HG02885 (cell line): Measurements from ENCODE around the gene PPIL1.

Experiments
- ATAC-seq: cut with Tn5 transposase; IDR thresholded peaks from one replicate; pipeline ENCODE4 v1.9.1; 2021; ENCODE audit warnings: mild to moderate bottlenecking; ENCODE audit not compliant: unreplicated experiment, poor library complexity

The PPIL1 gene

DNA sequence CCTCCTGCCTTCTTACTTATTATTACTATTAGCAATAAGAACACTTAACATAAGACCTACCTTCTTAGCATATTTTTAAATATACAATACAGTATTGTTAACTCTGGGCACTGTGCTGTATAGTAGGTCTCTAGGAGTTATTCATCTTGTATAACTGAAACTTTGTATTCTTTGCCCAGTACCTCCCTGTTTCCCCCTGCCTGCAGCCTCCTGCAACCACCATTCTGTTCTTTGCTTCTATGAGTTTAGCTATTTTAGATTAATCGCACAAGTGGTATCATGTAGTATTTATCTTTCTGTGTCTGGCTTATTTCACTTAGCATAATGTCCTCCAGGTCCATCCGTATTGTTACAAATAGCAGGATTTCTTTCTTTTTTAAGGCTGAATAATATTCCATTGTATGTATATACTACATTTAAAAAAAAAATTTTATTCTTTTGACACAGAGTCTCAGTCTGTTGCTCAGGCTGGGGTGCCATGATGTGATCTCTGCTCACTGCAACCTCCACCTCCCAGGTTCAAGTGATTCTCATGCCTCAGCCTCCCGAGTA lies 15.6 kb upstream of the PPIL1 start:
- no peak for ATAC-seq

DNA sequence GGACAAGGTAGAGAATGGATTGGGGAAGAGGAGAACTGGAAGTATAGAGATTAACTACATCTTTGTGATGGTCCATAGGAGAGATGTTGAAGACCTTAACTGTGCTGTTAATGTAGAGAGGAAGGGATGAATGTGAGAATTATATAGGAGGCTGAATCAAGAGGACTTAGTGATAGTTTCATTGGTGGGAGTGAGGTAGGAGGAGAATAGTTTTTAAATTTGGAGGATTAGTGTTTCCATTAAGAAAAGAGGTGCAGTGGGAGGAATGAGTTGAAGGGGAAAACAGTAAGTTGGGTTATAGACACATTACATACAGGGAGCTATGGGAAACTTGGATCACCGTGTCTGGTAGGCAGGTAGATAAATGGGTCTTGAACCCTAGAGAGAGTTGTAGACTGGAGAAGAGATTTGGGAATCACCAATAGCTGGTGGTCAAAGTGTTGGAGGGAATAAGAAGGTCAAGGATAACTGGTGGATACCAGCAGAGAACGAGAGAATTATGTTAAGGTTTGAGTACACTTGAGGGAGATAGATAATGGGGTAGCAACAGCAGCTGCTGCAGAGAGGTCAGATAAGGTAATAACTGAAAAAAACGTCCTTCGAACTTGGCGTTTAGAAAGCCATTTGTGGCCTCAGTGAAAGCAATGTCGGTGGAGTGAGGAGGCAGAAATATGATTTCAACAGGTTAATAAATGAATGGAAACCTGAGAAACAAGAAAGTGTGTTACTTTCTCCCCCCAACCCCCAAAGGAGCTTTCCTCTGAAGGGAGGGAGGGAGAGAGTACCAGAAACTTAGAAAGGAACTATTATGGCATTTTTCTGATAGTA lies 14.3 kb upstream of the PPIL1 start:
- no peak for ATAC-seq

DNA sequence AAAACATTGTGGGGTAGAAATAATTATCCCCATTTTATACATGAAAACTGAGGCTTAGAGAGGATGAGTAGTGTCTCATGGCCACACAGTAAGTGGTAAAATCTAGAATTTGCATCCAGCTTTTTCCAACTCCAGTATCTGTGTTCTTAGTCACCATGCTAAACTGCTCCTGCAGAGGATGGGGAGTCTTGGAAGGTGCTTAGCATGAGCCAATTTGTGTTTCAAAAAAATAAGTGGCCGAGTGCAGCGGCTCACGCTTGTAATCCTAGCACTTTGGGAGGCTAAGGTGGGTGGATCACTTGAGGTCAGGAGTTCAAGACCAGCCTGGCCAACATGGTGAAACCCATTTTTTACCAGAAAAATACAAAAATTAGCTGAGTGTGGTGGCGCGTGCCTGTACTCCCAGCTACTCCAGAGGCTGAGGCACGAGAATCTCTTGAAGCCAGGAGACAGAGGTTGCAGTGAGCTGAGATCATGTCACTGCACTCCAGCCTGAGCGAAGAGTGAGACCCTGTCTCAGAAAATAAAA lies 13.6 kb upstream of the PPIL1 start:
- no peak for ATAC-seq

DNA sequence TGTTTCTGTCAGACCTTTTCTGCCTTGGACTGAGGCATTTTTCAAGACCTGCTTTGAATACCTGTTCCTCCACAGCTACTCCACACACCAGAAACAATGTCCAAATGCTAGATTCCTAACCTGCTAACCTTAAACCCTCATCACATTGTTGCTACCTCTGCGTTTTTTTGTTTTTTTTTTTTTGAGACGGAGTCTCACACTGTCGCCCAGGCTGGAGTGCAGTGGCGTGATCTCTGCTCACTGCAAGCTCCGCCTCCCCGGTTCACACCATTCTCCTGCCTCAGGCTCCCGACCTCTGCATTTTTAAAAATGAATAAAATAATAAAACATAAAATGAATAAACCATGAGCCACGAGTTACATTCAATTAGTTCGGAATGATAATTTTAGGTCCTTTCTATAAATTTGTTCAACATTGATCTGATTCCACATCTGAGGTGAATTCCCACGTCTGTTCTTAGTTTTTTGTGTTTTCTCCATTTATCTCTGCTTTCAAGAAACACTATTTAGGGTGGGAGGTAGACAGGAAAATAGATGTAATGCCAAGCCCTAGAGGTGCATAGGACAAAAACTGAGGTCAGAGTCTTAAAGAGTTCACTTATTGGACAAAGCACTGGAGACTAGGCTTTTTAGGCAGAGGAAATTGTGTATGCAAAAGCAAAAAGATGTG lies 12.5 kb upstream of the PPIL1 start:
- no peak for ATAC-seq

DNA sequence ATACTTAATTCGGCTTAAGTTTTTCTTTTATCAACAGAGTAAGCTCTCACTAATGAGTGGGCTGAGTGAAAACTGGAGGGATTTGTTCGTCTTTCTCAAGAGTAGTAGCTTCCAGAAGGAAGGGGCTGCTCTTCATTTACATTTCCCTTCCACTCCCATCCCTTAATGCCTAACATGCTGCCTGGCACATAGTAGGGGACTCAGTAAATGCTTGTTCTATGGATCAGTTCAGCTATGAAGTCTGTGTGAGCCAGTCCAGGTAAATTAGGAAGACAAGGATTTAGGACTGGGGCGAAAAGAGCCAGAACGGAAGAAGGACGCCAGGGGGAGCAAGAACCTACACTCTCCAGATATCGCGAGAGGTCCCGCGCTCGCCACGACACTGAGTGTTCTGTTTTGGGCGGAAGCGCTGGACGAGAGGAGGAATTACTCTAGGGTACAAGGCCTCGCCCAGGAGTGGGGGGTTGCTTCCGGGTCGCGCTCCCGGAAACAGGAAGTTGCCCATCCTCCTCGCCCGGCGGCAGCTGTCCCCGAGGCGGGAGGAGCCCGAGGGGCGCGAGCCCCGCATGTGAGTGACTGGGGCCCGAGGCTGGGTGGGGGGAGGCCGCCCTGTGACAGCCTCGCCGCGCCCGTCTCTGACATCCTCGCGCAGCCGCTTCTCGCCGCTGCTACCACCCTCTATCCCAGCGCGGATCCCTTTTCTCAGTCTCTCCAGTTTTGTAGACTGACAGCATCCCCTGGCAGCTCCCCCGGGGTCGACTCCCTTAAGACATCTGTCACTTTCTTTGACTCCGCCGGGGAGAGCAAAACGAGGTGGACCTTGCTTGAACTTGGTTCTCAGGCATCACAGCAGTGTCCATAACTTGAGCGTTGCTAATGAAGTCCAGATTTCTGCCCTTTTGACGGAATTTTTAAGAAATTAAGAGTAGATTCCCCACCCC lies 11.1 kb upstream of the PPIL1 start, which contains the start of gene C6orf89:
C6orf89 (plus strand) TSS at position 492 of the 941 bp plus-strand sequence. CDS start 13,493 bp downstream, outside the sequence.
- peak; percentile 99 for ATAC-seq

DNA sequence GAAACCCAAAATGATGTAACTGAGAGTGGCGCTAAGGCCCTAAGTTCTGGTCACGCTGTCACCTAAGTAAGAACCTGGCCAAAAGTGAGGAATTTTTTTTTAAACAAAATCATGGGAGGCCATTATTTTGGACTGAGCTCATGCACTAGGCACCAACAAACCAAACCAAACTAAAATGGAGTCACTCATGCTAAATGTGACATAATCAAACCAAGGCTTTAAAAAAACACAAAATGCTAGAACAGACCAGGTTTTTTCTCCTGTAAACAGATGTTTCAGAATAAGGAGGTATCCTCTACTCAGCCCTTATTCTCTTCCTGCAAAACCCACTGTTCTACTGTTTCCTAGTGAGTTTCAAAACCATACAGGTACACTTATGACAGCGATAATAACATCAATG lies 10.0 kb upstream of the PPIL1 start:
- no peak for ATAC-seq

DNA sequence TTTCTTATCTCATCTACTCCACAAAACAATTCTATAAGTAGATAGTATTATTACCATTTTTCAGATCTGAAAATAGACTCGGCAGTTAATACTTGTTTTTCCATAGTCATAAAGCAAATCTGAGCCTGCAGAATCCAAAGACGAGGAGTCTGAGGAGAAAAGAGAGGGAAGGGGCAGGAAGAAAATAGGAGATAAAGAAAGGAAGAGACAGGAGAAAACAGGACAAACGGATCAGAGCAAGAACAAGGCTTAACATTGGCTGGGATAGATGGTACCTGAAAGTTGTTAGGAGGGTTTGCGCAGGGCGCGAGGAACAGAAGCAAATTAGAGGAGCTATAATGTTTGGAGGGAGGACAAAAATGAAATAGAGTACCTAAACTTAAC lies 639 bp upstream of the PPIL1 start:
- ATAC-seq, result no peak

DNA sequence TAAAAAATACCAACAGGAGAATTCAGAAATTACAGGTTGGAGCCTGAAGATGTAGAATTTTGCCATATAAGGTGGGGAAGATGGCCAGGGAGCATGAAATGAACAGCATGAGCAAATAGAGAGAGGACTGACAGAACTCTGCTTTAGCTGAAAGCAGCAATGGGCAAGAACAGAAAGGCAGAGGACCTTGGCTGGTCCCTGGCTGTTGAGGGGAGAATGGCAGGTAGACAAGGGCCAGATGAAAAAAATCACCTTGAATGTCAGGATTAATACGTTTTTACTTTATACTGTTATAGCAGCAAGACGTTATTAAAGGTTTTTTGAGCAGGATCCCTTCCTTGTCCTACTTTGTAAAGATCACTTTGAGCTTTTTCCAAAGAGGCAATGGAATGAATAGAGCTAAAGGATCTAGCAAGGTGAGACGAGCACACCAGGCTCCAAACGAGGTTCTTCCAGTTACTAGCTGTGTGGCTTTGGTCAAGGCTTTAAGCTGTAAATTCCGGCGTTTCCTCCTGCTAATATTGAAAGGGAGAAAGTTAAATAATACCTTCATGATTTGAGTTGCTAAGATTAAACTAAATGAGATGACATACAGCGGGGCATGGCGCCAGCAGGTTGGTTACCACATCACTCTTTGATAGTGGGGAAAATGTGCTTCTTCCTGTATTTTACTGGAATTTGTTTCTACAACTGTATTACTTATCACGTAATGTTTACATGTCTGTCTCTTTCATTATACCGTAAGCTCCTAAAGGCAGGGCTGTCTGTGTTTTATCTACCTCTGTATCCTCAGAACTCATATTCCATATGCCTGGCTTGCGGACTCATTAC lies 776 bp downstream of the PPIL1 start:
- ATAC-seq, result no peak

DNA sequence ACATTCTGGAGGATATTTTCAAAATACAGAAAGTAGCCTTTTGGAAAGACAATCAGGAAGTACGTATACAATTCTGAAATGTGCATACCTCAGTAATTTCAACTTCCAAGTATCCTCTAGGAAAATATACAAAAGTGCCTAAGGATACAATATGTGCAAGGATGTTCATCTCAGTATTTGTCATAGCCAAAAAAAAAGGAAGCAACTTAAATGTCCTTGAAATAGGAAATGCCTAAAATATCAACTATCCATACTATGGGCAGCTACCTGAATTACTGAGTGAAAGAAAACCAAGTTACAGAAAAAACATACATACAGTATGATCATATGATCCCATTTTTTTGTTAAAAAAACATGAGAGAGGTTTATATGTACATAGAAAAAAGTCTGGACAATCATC lies 1.5 kb downstream of the PPIL1 start:
- no peak for ATAC-seq

DNA sequence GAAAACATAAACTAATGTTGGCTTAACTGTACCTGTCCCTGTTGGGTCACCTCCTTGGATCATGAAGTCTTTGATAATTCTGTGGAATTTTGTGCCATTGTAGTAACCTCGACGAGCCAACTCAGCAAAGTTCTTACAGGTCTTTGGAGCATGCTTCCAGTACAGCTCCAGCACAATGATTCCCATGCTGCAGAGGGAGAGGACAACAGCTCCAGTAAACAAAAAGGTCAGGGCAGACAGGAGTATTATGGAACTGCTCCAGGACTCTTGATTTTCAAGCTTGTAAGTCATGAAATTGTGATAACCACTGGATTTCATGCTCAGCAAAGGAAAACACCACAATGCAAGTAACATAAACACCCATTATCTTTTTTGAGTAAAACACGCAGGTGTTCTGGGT lies 2.9 kb downstream of the PPIL1 start:
- no peak for ATAC-seq

DNA sequence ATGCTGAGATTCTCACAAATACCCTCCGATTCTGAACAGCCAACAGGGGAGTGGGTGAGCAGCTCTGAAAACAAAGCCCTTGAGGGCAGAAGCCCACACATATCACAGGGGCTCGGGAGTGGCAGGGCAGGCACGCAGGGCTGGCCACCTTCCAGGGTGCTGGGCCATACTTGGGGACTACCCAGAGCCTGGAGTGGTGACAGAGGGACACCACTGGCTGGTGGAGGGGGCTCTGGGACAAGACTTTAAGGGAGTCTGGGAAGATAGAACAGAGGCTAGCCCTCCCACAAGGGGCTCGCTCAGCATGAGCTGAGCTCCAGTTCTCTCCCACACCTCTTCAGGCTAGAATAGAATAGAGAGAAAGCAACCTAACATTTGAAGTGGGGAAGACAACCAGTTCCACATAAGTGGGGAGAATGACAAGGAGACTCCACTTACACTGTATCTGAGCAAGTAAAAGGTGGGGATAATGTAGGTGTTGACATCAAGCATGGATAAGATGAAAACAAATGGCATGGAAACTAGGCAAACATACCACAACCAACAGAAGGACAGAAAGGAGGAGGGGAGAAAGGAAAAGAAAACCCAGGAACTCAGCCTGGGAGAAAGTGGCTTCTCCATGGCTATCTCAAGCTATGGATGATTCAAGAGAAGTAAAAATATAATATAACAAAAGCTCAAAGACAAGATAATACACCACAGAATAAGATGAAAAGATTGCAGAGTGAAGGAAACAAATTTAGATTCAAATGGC lies 7.0 kb downstream of the PPIL1 start:
- no peak for ATAC-seq

DNA sequence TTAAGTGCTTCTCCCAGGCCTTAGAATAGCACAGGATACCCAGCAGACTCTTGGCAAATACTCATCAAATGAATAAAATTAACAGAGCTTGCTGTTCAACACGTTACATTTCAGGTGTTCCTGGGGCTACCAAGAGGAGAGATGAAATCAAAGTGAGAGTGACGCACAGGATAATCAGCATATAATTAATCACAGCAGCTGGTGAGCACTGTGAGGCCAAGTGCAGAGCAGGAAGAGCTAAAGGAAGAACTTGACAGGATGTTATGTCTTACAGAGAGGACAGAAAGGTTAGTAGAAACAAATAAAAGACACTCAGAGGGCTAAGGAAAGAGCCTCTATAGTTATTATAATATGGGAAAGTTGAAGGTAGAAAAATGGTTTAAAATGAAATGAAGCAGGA lies 8.8 kb downstream of the PPIL1 start:
- ATAC-seq, result no peak

DNA sequence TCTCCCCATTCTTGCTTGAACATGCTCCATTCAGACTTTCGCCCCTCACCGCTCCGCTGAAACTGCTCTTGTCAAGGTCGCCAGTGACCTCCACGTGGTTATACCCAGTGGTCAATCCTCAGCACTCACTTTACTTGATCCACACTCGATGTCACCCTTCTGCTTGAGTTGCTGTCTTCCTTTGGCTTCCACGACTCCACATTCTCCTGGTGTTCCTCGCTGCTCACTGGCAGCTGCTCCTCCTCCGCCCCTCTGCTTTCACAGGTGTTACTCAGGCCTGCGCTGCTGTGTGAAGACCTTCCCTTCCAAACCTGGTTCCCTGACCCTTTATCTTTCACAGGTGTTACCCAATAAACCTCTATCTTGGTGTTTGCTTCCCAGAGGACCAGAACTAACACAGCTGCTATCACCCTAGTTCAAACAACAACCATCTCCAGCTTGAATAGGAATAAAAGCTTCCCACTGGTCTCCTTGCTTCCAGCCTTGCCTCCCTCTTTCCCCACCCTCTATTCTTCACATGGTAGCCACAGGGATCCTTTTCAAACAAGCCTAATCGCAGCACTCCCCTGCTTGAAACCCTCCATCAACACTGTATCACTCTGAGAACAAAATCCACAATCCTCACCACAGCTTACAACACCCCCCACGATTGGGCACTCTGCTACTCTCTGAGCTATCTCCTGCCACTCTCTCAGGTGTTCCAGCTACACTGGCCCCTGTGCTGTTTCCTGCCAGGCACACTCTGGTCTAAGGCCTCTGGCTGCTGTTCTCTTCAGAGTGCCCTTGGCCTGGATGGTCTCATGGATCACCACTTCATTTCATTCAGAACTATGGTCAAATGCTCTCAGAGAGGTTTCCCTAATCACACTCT lies 10.7 kb downstream of the PPIL1 start:
- ATAC-seq, result no peak

DNA sequence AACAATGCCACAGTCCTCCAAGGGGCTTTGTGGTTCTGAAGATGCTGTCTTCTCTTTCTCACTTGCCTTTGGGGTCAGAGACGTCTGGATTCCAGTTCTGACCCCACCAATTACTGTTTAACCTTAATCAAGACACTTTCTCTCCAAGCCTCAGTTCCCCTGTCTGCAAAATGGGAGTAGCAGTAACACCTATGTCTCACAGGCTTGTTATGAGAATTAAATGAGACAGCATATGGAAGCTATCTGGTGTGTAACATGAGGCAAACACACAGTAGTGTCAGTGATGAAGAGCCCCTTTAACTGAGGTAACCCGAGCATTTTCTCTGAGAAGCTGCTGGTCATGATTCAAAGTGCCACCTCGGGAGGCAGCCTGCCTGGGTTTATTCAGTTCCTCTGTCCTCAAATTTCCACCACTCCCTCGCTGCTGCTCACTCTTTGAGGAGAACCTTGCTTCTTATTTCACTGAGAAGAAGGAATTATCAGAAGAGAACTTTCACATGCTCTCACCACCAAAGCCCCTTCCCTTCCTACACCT lies 11.7 kb downstream of the PPIL1 start:
- no peak for ATAC-seq

DNA sequence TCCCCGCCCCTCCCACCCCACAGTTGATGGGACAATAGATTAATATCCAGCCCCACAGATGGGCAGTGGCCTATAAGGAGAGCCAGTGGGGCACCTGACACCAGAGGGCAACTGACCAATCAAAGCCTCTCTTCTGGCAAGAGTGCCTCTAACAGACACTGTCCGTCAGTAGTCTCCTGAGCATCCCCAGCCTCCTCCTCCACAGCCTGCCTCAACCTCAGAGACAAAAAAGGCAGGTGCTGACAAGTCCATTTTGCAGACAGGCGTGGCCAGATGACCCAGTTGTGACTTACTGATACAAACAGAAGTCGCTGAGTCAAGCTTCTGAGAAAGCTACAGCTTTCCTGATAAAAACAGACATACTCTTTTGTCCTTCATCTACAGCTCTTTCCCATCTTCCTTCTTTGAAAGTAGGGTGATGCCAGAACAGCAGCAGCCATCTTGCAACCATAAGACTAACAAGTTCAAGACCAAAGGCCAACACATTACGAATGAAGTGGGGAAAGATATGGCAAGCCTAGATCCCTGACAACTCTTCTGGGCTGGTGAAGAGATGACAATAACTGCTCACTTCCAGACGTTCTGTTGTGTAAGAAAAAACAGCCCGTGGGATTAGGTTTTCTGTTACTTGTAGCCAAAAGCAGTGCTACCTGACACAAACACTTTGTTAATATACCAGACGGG lies 12.3 kb downstream of the PPIL1 start:
- no peak for ATAC-seq

DNA sequence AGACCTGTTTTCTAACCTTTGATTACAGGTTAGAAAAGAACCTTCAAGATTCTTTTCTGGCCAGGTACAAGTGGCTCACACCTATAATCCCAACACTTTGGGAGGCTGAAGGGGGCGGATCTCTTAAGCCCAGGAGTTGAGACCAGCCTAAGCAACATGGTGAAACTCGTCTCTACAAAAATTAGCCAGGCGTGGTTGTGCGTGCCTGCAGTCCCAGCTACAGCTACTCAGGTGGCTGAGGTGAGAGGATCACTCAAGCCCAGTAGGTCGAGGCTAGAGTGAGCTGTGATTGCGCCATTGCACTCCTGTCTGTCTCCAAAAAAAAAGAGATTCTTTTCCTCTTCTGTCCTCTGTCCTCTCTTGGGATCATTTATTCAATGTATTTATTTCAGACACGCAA lies 14.5 kb downstream of the PPIL1 start:
- ATAC-seq, result no peak

DNA sequence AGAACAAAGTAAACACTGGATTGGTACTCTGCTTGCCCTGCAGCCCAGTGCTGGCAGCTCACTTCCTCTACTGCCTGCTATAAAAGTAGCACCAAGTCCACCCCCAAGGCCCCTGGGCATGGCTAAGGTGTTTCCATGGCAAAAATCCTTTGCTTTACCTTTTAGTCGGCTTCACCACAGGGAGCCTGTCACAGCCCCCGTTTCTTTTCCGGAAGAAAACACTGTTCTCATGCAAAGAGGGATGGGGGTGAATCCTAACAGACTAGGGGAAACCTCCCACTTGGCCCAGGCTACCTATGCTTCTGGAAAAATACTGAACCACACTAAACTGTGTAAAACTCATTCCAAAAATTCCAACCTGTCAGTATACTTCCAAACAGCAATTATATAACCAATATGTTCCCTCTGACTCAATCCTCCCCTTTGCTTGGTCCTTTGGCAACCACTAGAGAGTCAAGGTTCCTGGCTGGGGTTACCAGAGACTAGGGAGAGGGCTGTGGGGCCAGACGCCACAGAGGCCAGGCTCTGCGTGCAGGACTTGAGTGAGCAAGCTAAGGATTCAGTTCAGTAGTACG lies 16.1 kb downstream of the PPIL1 start:
- no peak for ATAC-seq
